K562 (cell line): ENCODE results near the gene COPS9. TPM values are rescaled to one million over a fixed set of nuclear protein-coding genes. Genes with fewer than 3 reads are reported as not detected.

Experiments
- ATAC-seq: fragments of 200-7000 bp; cut with Tn5 transposase; 3 replicates; pipeline ENCODE4 v1.9.1; 2020; ENCODE audit warnings: moderate library complexity
- BruUV-seq: library from RNA; stranded (reverse); fragments of 400-500 nt; replicated peaks from 2 replicates; lab custom pipeline; 2021; lab: Mats Ljungman, UMichigan
- CTCF ChIA-PET: fragments of 300-600 bp; formaldehyde crosslinking; extraction: SDS; loops from one replicate; lab custom pipeline; 2021; ENCODE audit warnings: low intra/inter-chr PET ratio; lab: Yijun Ruan, JAX
- POLR2A ChIA-PET: fragments of 300-600, 350-650 bp; sonication (Branson Sonifier 250); formaldehyde crosslinking; extraction: SDS; loops from one replicate; lab custom pipeline; 2021; ENCODE audit warnings: antibody characterized with exemption, inconsistent platforms; lab: Yijun Ruan, JAX
- DNase-seq, 4 experiments: peaks; one replicate each; pipeline versions ENCODE4 v3.0.0 to v3.0.0-alpha.2; 2011 to 2018; ENCODE audit warnings: low spot score in 3 of 4, mixed read lengths in 3 of 4; ENCODE audit errors: extremely low read depth in 1 of 4
- FAIRE-seq: peaks from 2 replicates; lab custom pipeline; 2011; peaks lifted over from hg19 to GRCh38; lab: Jason Lieb, UNC
- H2AFZ ChIP-seq: 2 replicates; pipeline ENCODE4 v1.6.0; 2011; ENCODE audit warnings: low read depth, low read length, control low read depth, inconsistent platforms
- H3K27ac ChIP-seq: fragments of 200-600 bp; 3 replicates; pipeline ENCODE4 v1.8.0; 2011; ENCODE audit warnings: low read depth, mild to moderate bottlenecking, control low read depth, inconsistent platforms, low read length, moderate library complexity, mixed read lengths; ENCODE audit errors: extremely low read depth
- H3K27me3 ChIP-seq, 2 experiments: fragments of 300-600 bp in 1 of 2; 2 replicates in 1 of 2; 3 replicates in 1 of 2; pipeline versions ENCODE4 v1.6.0 to v1.8.0; 2011; ENCODE audit warnings: inconsistent platforms in 2 of 2, low read length in 2 of 2, mild to moderate bottlenecking in 1 of 2, mixed read lengths in 1 of 2, moderate library complexity in 1 of 2; ENCODE audit not compliant: control insufficient read depth in 2 of 2, insufficient read depth in 2 of 2
- H3K36me3 ChIP-seq: fragments of 300-600 bp; 3 replicates; pipeline ENCODE4 v1.8.0; 2011; ENCODE audit warnings: mild to moderate bottlenecking, low read length, inconsistent platforms; ENCODE audit not compliant: control insufficient read depth, insufficient read depth
- H3K4me1 ChIP-seq, 2 experiments: fragments of 200-600 bp in 1 of 2; replicated peaks in 1 of 2; 2 replicates in 1 of 2; 3 replicates in 1 of 2; pipeline versions ENCODE4 v1.5.1 to v1.8.0; 2011; ENCODE audit warnings: inconsistent platforms in 2 of 2, low read length in 2 of 2, mild to moderate bottlenecking in 1 of 2, mixed read lengths in 1 of 2, moderate library complexity in 1 of 2; ENCODE audit not compliant: control insufficient read depth in 2 of 2, insufficient read depth in 2 of 2
- H3K4me2 ChIP-seq: 2 replicates; pipeline ENCODE4 v1.6.1; 2011; ENCODE audit warnings: low read length, control low read depth, inconsistent platforms, mixed read lengths; ENCODE audit not compliant: insufficient read depth
- H3K4me3 ChIP-seq: fragments of 200-600 bp; sonication (generic), shearing (Covaris generic); 2 replicates; pipeline ENCODE4 v1.5.1; 2016; ENCODE audit warnings: control low read depth, inconsistent platforms
- H3K79me2 ChIP-seq: fragments of 200-600 bp; 3 replicates; pipeline ENCODE4 v1.8.0; 2011; ENCODE audit warnings: low read length, inconsistent platforms; ENCODE audit not compliant: control insufficient read depth, insufficient read depth
- H3K9ac ChIP-seq, 2 experiments: 2 replicates each; pipeline versions ENCODE4 v1.6.0 to v1.6.1; 2011; ENCODE audit warnings: low read depth in 2 of 2, low read length in 2 of 2, control low read depth in 1 of 2, inconsistent platforms in 1 of 2, mild to moderate bottlenecking in 1 of 2, mixed read lengths in 1 of 2; ENCODE audit not compliant: insufficient read depth in 1 of 2
- H3K9me1 ChIP-seq: one replicate; pipeline ENCODE4 v1.6.0; 2011; ENCODE audit warnings: inconsistent platforms, mild to moderate bottlenecking, low read length, moderate library complexity; ENCODE audit not compliant: control insufficient read depth, insufficient read depth
- H3K9me3 ChIP-seq: replicated peaks from 2 replicates; pipeline ENCODE4 v1.5.1; 2011; ENCODE audit warnings: low read depth, low read length, inconsistent platforms; ENCODE audit not compliant: control insufficient read depth, insufficient read depth
- H4K20me1 ChIP-seq: replicated peaks from 2 replicates; pipeline ENCODE4 v1.6.1; 2011; ENCODE audit warnings: low read length, inconsistent platforms, mixed read lengths; ENCODE audit not compliant: control insufficient read depth, insufficient read depth
- PTTG1 ChIP-seq: fragments of 450-650 bp; IDR thresholded peaks from 2 replicates; pipeline ENCODE4 v1.6.1; 2016; ENCODE audit warnings: low read depth, mild to moderate bottlenecking, missing genetic modification characterization, missing compliant biosample characterization
- RBBP5 ChIP-seq: fragments of 200-600 bp; sonication (generic); IDR thresholded peaks from 2 replicates; pipeline ENCODE4 v1.6.1; 2012; ENCODE audit warnings: borderline replicate concordance, mild to moderate bottlenecking, low read length, control low read depth, inconsistent platforms; ENCODE audit not compliant: insufficient read depth, poor library complexity, severe bottlenecking
- SMAD3 ChIP-seq: fragments of 450-650 bp; formaldehyde crosslinking; conservative IDR thresholded peaks from 2 replicates; pipeline ENCODE4 v1.4.0; 2020; ENCODE audit warnings: mild to moderate bottlenecking
- STAT5A ChIP-seq: IDR thresholded peaks from 2 replicates; pipeline ENCODE4 v1.6.1; 2012; ENCODE audit warnings: low read length, inconsistent platforms, borderline replicate concordance
- TBL1XR1 ChIP-seq, 2 experiments: IDR thresholded peaks; 2 replicates each; pipeline ENCODE4 v1.6.1; 2012; ENCODE audit warnings: improper control_type of control experiment in 2 of 2, low read length in 2 of 2, mild to moderate bottlenecking in 1 of 2
- TRIM28 ChIP-seq: fragments of 450-650 bp; IDR thresholded peaks from 2 replicates; pipeline ENCODE4 v1.6.1; 2017
- ZNF263 ChIP-seq: sonication (generic); formaldehyde crosslinking; IDR thresholded peaks from 2 replicates; pipeline ENCODE4 v1.8.0; 2022; ENCODE audit warnings: mild to moderate bottlenecking, missing genetic modification reagents, borderline replicate concordance
- ZNF324 ChIP-seq: fragments of 250-450 bp; sonication (Bioruptor Pico); IDR thresholded peaks from 2 replicates; pipeline ENCODE4 v1.4.0; 2020; ENCODE audit warnings: mild to moderate bottlenecking
- ZNF551 ChIP-seq: fragments of 250-450 bp; sonication (Bioruptor Pico); IDR thresholded peaks from 2 replicates; pipeline ENCODE4 v1.5.0; 2021; ENCODE audit warnings: mild to moderate bottlenecking, moderate library complexity
- WGBS: fragments of 100-300 bp; shearing (Covaris generic); methylation state at CpG from one replicate; pipeline ENCODE4 v1.1.6; 2016; ENCODE audit warnings: low coverage, mixed read lengths; ENCODE audit not compliant: insufficient coverage; ENCODE audit errors: missing lambda C conversion rate; 5-methylcytosine and 5-hydroxymethylcytosine counted together
- in situ Hi-C: fragments of 300-500 bp; cut with MboI; formaldehyde crosslinking; loops from 4 replicates; pipeline ENCODE4 v1.15.0; 2018; ENCODE audit warnings: inconsistent platforms, mixed read lengths
- intact Hi-C: fragments of 100-400 bp; cut with micrococcal nuclease; formaldehyde crosslinking; loops from 2 replicates; pipeline ENCODE4 v1.14.2; 2022
- polyA plus RNA-seq, 8 experiments: library from polyadenylated mRNA; depleted of rRNA in 4 of 8; stranded (reverse) in 5 of 8; unstranded in 3 of 8; fragments of >200 nt; fragmentation: Nextera tagmentation in 2 of 8; fragmentation: Illumina TruSeq in 1 of 8; extraction: Ambion mirVana in 2 of 8; extraction: Trizol in 1 of 8; gene quantifications; 2 replicates each; pipeline versions ENCODE4 v1.2.1 to v1.2.3, GENCODE V29; 2011 to 2014; ENCODE audit warnings: inconsistent platforms in 1 of 8, missing spikeins in 1 of 8
- total RNA-seq, 7 experiments: library from RNA; depleted of rRNA in 6 of 7; stranded (reverse); fragments of >200 nt in 6 of 7; fragmentation: Illumina TruSeq in 2 of 7; extraction: Trizol in 2 of 7; gene quantifications; 2 replicates each; pipeline versions ENCODE4 v1.2.1 to v1.2.3, GENCODE V29; 2011 to 2021; ENCODE audit warnings: low replicate concordance in 1 of 7
- TF ChIP-seq, protein P1 (sequence below): sonication (generic); formaldehyde crosslinking; IDR thresholded peaks from 2 replicates; pipeline ENCODE4 v1.8.0; 2022; ENCODE audit warnings: missing genetic modification reagents, mild to moderate bottlenecking, borderline replicate concordance
- TF ChIP-seq, protein P2 (sequence below): fragments of 250-450 bp; sonication (Bioruptor Pico); IDR thresholded peaks from 2 replicates; pipeline ENCODE4 v1.4.0; 2020; ENCODE audit warnings: mild to moderate bottlenecking, moderate library complexity
- TF ChIP-seq, protein P3 (sequence below): sonication (generic); formaldehyde crosslinking; IDR thresholded peaks from 2 replicates; pipeline ENCODE4 v1.8.0; 2022; ENCODE audit warnings: mild to moderate bottlenecking, low read depth, missing genetic modification reagents
- TF ChIP-seq, protein P4 (sequence below): fragments of 450-650 bp; formaldehyde crosslinking; IDR thresholded peaks from 2 replicates; pipeline ENCODE4 v1.4.0; 2022; ENCODE audit warnings: missing genetic modification characterization

The COPS9 gene
- total and polyA plus RNA-seq, 9 of the 15 experiments (the other 6 are each of a cell fraction or from before 2014, with no cell fraction given), result 55.0 to 281 (median 99.9) TPM

DNA sequence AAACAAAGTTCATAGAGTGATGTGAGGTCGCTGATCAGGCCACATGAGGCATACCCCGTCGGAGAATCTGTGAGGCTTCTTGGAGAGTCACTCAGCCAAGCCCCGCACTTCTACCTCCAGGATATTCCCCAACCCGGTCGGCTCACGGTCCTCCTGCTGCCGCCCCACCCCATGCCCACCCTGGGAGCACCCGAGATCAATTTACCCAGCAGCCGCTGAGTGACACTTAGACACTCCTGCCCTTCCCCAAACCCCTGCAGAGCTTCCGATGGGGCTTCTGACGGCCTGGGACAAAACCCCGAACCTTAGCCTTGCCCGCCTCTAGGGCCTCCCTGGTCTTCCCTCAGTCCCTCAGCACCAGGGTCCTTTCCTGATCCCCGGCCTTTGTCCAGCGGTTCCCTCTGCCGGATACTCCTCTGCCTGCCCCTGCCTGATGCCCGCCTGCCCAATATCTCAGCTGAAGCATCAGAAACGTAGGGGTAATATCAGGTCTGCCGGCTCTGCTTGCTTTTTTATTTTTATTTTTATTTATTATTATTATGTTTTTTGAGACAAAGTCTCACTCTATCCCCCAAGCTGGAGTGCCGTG is 23.2 kb upstream of the COPS9 start (continued):
- TF ChIP-seq, protein P1, sequence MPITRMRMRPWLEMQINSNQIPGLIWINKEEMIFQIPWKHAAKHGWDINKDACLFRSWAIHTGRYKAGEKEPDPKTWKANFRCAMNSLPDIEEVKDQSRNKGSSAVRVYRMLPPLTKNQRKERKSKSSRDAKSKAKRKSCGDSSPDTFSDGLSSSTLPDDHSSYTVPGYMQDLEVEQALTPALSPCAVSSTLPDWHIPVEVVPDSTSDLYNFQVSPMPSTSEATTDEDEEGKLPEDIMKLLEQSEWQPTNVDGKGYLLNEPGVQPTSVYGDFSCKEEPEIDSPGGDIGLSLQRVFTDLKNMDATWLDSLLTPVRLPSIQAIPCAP, result no peak

DNA sequence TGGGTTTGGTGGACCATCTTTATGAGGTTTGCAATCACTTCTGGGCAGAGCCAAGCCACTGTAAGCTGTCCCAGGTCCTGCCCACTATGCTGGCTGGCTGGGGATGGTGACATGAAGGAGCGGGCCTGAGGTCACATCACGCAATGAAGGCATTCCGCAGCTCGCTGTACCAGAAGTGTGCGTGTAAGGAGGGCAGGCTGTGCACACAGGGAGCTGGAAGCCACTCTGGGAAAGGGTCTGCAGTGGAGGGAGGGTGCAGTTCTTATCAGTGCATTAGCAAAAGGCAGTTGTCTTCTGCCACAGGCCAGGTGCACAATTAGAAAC is 21.0 kb upstream of the COPS9 start:
- Histone ChIP-seq H3K79me2 (no peaks in the 10 kb centered on the region), H3K27me3 (peaks cover 0 to 37% of the 10 kb centered on the region in 2 experiments; a peak in 3 of 5 replicates), H4K20me1 (no peaks in the 10 kb centered on the region), H3K9ac (no peak overlapping the region), H3K4me1 (no peaks in the 10 kb centered on the region), H2AFZ (no peak overlapping the region), H3K9me1 (peaks cover 2% of the 10 kb centered on the region), H3K4me3 (no peak overlapping the region), H3K9me3 (no peaks in the 10 kb centered on the region; the same call in 1 of the 2 replicates), H3K27ac (no peak overlapping the region), H3K36me3 (no peaks in the 10 kb centered on the region), H3K4me2 (no peak overlapping the region)
- WGBS, result 21% methylated on average over 3 of the region's 5 CpGs
- DNase-seq (no peak), FAIRE-seq (no peak), ATAC-seq (no peak)
- CTCF ChIA-PET, result no interaction called here
- POLR2A ChIA-PET, result no interaction called here
- BruUV-seq, result no TSS peak
- intact Hi-C loops, result no loop called here
- TF ChIP-seq ZNF324 (no peak), SMAD3 (no peak), STAT5A (no peak), TRIM28 (no peak), PTTG1 (tag) (no peak), ZNF551 (no peak), TBL1XR1 (IDR thresholded peaks at IDR 0.05; ENCODE audit: low read length in 2 of 2) (no peak), ZNF263 (CRISPR knock-in tag) (no peak), RBBP5 (no peak)
- TF ChIP-seq, protein P2, sequence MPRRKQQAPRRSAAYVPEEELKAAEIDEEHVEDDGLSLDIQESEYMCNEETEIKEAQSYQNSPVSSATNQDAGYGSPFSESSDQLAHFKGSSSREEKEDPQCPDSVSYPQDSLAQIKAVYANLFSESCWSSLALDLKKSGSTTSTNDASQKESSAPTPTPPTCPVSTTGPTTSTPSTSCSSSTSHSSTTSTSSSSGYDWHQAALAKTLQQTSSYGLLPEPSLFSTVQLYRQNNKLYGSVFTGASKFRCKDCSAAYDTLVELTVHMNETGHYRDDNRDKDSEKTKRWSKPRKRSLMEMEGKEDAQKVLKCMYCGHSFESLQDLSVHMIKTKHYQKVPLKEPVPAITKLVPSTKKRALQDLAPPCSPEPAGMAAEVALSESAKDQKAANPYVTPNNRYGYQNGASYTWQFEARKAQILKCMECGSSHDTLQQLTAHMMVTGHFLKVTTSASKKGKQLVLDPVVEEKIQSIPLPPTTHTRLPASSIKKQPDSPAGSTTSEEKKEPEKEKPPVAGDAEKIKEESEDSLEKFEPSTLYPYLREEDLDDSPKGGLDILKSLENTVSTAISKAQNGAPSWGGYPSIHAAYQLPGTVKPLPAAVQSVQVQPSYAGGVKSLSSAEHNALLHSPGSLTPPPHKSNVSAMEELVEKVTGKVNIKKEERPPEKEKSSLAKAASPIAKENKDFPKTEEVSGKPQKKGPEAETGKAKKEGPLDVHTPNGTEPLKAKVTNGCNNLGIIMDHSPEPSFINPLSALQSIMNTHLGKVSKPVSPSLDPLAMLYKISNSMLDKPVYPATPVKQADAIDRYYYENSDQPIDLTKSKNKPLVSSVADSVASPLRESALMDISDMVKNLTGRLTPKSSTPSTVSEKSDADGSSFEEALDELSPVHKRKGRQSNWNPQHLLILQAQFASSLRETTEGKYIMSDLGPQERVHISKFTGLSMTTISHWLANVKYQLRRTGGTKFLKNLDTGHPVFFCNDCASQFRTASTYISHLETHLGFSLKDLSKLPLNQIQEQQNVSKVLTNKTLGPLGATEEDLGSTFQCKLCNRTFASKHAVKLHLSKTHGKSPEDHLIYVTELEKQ (CRISPR knock-in tag), result no peak
- TF ChIP-seq, protein P3, sequence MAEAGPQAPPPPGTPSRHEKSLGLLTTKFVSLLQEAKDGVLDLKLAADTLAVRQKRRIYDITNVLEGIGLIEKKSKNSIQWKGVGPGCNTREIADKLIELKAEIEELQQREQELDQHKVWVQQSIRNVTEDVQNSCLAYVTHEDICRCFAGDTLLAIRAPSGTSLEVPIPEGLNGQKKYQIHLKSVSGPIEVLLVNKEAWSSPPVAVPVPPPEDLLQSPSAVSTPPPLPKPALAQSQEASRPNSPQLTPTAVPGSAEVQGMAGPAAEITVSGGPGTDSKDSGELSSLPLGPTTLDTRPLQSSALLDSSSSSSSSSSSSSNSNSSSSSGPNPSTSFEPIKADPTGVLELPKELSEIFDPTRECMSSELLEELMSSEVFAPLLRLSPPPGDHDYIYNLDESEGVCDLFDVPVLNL (CRISPR knock-in tag), result no peak
- TF ChIP-seq, protein P4, sequence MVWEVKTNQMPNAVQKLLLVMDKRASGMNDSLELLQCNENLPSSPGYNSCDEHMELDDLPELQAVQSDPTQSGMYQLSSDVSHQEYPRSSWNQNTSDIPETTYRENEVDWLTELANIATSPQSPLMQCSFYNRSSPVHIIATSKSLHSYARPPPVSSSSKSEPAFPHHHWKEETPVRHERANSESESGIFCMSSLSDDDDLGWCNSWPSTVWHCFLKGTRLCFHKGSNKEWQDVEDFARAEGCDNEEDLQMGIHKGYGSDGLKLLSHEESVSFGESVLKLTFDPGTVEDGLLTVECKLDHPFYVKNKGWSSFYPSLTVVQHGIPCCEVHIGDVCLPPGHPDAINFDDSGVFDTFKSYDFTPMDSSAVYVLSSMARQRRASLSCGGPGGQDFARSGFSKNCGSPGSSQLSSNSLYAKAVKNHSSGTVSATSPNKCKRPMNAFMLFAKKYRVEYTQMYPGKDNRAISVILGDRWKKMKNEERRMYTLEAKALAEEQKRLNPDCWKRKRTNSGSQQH (CRISPR knock-in tag), result no peak
- in situ Hi-C loops, result no loop called here
